SKM-1 treated with dmso at 0.1 percent for 144 hours (cell line): ENCODE measurements around the gene UPK1B.

Experiments
- DNase-seq: peaks from one replicate; lab custom pipeline; 2025; ENCODE audit not compliant: unreplicated experiment; lab: John Stamatoyannopoulos, UW

Gene UPK1B

GRCh38 chr3:119245778-119246177 lies 72.4 kb downstream of the UPK1B start:
- no peak for DNase-seq
